Measurements from ENCODE around the gene HGFAC.

HGFAC gene

DNA sequence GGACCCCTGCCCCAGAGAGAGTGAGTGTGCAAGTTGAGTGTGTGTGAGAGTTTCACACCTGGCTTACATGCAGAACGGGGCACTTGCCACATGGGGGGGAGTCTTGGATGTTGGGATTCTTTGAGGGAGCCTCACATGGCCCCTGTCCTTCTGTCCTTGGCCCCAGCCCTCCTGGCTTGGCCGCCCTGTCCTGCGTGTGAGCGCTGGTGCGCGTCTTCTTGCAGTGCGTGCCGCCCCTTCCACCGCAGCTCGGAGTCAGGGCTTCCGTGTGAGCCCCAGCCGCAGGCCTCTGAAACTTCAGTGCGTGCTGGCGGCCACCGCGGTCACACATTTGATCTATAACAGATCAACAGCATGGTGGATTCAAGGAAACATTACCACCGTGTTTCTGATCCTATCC lies 30.1 kb upstream of the HGFAC start:
- DNase-seq = no peak

DNA sequence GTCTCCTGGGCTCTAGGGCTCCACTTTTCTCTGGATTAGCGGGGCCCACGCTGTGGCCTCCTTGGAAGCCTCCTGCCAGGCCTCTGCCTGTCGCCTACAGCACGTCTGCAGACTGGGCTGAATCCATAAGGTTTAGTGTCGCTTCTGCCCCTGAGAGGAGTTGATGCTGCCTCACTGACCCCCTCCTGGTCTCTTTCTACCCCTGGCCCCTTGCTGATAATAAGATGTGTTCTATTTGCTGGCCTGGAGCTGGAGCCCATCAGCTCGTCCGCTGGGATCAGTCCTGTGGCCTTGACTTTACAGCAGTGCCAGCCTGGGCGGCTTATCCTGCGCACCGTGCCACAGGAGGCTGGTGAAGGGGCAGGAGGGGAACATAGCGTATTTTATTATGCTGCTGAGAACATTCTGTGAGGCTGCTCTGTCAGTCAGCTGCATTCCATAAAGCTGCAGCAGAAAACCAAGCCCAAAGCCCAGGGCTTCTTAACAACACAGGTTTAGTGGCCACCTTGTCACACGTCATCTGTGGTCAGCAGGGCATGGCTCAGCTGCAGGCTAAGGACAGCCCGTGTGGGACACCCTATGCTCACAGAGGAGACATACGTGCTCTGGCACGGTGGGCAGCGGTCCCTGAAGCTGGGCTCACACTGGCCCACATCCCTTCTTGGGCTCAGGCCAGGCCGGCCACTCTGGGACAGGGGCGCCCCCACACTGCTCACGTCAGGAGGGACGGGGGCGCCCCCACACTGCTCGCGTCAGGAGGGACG lies 29.3 kb upstream of the HGFAC start:
- DNase-seq = no peak

DNA sequence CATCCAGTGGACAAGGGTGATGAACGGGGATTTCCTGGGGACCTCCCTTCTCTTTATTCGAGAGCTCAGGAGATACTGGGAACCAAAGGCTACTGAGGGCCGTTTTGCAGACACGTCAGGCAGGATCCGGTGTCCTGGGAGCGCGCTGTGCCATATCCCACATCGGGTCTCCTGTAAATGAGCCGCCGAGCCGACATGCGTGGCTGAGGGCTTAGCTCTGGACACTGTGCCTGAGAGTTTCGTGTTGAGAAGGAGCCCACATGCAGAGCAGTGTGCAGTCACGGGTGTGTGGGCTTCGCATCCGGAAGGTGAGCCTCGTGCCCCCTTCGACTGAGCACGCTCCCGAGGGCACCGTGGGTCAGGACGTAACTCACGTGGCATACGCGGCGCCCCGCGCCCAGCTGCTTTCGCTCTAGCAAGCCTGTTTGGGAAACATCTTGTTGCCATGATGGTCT lies 28.5 kb upstream of the HGFAC start:
- DNase-seq = no peak

DNA sequence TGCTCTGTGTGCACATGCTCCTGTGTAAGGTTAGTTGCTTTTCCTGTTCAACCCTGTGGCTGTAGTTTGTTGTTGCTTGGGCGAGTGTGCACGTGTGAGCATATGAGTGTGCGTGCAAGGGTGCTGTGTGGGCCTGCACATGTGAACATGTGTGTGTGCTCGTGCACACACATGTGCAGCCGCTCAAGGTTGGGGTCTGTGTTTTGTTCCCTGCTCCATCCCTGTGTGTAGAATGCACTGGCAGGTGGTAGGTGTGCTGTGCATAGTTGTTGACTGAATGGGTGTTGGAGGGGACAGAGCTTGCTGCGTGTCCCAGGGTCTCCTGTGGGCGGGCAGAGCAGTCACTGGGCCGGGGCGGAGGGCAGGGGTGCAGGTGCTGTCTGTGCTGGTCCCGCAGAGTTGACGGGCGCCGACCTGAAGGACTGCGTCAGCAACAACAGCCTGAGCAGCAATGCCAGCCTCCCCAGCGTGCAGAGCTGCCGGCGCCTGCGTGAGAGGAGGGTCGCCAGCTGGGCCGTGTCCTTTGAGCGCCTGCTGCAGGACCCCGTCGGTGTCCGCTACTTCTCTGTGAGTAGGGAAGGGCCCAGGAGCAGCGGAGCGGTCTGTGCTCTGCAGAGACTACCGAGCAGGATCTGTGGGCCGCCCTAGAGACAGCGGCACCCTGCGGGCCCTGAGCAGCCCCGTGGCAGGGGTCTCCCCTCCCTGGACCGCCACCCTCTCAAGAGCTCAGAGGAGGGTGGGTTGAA lies 27.9 kb upstream of the HGFAC start:
- DNase-seq = no peak

DNA sequence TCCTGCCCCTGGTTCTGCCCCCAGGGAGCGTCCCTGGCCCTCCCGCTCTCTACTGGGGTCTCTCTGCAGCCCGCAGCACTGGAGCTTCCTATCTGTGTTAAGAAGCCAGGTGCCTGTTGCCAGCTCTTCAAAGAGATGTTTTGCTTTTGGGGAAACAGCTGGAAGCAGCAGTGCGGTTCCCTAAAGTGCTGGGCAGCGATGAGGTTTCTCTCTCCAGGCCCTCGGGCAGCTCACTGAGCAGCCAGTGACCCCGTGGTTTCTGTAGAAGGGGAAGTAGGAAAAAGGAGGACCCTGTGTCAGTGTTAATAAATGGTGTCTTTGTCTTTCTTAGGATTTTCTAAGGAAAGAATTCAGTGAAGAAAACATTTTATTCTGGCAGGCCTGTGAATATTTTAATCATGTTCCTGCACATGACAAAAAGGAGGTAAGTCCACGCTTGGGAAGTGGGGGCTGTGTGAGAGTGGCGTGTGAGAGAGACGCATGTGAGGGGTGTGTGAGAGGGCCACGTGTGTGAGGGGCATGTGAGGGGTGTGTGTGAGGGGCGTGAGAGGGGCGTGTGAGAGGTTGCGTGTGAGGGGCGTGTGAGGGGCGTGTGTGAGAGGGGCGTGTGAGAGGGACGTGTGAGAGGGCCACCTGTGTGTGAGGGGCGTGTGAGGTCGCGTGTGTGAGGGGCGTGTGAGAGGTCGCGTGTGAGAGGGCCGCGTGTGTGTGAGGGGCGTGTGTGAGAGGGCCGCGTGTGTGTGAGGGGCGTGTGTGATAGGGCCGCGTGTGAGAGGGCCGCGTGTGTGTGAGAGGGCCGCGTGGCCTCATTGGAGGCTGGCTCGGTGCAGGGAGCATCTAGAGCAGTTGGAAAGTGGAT lies 27.1 kb upstream of the HGFAC start:
- DNase-seq = peak; percentile 31

DNA sequence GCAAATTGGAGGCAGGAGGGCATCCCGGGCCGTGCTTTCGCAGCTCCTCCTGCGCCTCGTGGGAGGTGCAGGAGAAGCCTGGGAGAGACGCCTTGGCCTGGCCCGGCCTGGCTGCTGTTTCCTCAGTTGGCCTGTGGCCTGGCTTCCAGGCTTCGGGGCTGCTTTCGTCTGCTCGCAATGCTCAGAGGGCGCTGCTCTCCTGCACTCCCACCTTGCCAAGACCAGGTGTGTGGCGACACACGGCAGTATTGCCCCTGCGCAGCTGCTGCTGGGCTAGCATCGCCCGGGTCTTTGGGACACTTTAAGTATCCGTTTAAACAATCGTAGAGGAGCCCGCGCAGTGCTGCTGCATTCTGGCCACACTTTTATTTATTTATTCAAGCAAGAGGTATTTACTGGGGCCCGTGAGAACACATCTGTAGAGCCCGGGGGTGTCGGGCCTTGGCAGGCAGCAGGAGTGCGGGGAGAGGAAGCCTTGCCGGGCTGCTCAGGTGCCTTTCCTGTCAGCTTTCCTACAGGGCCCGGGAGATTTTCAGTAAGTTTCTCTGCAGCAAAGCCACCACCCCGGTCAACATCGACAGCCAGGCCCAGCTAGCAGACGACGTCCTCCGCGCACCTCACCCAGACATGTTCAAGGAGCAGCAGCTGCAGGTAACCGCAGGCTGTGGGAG lies 26.2 kb upstream of the HGFAC start:
- DNase-seq = no peak

DNA sequence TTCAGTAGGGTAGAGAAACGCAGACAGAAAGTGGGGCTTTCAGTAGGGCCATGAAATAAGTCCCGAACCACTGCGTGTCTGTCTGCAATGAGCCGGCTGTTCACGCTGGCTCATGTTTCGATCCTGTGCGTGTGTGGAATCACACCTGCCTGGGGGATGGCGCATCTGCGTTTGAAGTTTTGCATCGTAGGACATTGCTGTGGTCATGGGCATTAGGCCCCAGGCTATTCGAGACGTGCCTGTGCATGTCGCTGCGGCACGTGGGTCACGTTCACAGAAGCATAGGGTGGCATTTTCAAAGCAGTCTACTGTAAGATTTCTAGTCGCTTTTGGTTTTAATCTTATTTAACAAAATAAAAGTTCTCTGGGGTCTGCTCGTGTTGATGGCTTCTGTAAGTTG lies 25.5 kb upstream of the HGFAC start:
- DNase-seq = no peak

DNA sequence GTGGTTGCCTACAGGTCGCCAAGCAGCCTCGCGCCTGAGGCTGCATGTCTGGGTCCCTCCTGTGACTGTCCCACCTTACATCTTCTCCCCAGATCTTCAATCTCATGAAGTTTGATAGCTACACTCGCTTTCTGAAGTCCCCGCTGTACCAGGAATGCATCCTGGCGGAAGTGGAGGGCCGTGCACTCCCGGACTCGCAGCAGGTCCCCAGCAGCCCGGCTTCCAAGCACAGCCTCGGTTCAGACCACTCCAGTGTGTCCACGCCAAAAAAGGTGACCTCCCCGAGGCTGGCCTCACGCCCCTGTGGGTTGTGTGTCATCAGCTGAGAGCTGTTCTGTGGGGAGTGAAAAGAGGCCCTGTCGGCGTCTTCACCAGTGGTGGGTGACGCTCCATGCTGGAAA lies 24.9 kb upstream of the HGFAC start:
- DNase-seq = no peak

DNA sequence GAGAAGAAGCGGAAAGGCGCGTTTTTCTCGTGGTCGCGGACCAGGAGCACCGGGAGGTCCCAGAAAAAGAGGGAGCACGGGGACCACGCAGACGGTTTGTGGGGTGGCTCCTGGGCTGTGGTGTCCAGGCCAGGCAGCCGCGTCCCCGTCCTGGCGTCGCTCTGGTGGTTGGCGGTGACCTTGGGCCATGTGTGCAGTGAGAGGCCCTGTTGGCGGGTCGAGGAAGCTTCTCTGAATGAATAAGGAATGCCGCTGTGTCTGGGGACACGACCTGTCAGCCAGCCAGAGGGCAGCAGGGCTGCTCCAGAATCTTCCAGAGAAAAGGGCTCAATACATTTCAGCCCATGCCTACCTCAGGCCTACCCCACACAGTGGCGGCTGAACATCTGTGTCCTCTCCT lies 24.3 kb upstream of the HGFAC start:
- no peak for DNase-seq

DNA sequence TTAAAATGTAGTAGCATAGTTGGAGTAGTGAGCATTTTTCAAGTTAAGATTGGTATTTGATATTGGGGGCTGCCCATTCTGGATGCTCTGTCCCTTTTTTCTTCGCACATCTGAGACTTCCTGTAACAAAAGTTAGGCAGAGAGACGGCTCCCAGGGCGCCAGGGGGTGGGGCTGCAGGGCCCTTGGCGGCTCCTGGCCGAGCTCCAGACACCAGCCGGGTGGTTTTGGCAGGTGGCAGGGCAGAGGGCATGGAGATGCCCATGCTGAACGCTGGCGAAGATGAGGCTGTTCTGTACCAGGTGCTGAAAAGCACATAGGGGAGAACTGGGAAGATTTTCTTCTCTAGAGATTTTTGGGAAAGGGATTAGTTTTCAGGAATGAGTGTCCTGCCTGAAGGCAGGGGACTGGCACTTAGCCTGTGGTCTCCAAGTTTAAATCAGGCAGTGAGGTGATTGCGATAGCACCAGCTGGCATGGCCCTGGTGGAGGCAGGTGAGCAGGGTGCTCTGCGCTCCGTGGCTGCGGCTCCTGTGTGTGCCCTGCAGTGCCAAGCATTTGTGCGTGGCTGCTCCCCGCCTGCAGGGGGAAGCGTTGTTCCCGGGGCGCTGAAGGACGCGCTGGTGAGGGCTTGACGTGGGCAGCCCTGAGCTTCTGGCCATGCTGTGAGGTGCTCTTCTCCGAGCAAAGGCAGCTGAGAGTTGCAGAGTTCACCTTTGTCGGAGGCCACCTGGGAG lies 23.6 kb upstream of the HGFAC start:
- no peak for DNase-seq

DNA sequence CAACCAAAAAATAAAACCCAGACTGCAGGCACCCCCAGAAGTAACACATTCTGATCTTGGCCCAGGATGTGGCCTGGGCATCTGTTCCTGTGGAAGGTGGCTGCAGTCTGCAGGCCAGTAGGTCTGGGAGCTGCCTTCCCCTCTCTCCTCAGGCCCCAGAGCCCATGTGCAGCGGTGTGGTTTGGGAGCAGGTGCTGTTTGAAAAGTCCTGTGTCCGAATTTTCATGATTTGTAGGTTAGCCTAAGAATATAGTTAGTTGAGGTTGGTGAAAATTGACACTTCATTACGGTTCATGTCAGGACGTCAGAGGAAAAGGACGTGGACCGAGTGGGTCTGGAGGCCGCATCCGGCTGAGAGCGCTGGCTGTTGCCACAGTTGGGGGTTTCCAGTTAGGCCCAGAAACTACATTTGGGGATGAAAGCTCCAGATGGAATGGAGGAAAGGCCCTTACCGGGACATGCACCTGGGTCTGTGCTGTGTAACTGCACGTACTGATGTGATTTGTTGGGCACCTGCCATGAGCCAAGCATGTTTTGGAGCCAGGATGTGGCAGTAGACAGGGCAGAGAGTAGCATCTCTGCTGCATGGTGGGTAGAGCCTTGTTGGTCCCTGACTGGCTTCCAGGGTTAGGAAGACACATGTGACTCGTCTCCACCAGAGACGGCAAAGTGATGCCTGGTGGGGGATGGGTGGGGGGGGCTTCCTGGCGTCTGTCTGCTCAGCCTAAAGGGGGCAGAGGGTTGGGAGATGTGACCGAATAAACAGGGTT lies 21.7 kb upstream of the HGFAC start:
- no peak for DNase-seq

DNA sequence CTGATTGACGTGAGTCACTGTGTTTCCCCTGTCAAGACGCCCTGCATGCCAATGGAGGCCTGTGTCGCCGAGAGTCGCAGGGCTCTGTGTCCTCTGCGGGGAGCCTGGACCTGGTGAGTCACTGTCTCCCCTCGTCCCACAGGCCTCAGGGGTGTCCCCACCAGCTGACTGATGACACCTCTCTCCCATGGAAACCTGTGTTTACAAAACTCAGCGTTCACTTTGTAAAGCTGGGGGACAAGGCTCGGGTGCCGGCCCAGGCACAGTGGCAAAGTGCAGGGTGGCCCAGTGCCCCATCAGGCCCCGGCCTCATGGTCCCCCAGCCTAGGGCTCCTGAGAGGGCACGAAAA lies 21.2 kb upstream of the HGFAC start:
- DNase-seq = no peak

DNA sequence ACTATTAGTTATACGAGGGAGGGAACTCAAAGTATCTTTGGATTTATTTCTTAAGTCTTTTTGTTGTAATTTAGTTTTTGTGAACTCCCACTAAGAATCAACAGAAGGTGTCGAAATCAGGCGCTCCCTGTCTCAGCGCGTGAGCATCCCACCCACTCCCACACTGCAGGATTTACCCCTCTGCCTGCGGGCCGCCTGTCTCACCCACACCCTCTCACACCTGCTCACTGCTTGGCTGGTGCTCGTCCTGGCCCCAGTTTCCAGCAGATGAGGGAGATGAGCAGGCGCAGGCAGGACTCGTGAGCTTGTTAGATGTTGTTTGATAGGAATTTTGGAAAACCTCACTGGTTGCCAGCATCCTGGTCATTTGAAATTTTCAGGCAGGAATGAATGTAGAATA lies 20.8 kb upstream of the HGFAC start:
- no peak for DNase-seq

DNA sequence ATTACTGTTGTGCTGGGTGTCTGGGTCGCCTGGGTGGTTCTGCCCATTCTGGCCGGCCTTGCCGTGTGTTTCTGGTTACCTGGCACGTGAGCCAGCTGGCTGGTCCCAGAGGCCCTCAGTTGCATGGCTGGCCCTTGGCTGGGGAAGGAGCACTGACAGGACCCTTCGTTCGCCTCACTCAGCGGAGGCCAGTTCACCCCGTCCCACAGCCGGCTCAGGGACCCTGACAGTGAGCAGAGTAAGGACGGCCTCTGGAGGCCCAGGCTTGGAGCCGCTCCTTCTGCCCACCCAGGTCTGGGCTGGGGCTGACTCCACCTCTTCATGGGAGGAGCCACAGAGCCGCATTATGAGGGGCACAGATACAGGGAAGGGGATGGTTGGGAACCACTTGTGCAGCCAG lies 20.3 kb upstream of the HGFAC start:
- no peak for DNase-seq

DNA sequence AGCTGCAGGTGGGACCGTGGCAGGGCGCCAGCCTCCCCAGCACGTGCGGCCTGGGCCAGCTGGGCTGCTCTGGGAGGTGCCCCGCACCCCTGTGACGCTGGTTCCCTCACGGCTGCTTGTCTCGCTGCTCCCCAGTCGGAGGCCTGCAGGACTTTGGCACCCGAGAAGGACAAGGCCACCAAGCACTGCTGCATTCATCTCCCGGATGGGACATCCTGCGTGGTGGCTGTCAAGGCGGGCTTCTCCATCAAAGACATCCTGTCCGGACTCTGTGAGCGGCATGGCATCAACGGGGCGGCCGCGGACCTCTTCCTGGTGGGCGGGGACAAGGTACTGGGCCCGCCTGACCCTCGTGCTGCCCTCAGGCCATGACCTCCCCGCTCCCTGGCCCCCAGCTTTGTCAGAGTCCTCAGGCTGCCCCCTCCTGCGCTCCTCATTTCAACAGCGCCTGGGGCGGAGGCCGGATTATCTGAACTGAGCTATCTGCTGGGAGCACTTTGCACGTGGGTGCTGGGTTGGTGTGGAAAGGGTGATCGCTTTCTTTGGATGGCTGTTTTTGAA lies 19.4 kb upstream of the HGFAC start:
- DNase-seq = no peak

DNA sequence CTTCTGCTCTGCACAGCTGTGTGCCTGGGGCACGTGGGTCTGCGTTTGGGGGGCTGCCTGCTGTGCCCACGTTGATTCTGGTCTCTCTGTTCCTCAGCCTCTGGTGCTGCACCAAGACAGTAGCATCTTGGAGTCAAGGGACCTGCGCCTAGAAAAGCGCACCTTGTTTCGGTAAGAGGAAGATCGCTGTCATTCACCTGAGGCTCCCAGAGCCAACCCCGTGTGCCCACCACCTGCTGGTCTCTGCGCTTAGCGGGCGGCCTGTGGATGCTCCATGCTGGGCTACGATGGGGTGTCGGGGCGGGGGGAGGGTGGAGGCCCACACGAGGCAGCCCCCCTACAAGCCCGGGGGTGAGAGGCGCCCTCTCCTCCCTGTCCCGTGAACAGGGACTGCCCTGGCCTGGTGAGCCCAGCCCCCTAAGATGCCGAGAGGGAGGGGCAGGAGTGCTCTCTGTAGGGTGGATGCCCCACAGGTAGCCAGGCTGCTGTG lies 18.9 kb upstream of the HGFAC start:
- no peak for DNase-seq

DNA sequence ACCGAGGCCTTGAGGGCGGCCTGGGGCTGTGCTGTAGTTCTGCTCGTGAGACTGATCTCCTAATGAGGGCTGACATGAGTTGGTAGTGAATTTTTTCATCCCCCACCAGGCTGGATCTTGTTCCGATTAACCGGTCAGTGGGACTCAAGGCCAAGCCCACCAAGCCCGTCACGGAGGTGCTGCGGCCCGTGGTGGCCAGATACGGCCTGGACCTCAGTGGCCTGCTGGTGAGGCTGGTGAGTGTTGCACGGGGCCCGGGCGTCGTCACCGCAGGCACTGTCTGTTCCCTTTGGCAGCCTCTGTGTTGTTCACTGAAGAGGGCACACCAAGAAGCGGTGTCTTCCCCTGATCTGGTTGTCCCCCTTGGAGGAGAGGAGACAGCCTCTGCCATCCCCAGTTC lies 18.4 kb upstream of the HGFAC start:
- no peak for DNase-seq

DNA sequence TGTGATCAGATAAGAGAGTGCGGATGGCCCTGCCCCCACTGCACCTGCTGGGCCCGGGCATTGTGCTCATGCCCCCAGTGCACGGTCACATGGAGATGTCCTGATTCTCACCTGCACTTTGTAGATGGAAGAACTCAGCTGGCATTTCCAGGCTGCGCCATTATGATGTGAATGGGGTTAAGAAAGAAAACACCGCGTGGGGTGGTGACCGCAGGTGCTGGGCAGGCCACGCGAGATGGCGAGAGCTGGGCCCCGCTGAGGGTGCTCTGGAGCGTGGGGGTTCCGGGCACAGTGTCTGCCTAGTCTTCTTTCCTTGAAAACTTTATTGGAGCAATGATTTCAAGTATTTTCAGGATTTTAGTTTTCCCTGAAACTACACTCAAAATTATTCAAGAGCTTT lies 17.8 kb upstream of the HGFAC start:
- no peak for DNase-seq

DNA sequence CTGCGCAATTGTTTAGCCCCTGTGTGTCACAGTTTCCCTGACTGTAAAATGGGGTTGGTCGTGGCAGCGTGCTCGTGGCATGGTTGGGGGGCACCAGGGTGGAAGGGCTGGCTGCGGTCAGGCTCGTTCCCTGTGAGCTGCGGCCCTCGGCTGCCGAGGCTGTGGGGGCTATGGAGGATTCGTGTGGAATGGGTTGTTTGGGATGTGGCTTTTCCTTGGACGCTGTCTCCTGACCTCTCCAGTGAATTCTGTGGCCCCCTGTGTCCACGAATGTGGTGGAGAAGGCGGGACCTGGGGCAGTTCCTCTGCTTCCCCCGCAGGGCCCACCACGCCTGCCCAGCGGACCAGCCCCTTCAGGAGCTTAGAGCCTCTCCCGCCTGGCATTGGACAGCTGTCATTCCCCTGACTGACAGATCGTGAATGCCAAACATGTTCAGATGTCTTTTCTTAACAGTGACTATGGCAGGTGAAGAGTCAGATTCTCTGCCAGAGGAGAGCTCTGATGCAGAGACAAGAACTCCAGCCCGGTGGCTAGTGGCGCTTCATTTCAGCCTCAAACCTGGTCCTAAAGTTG lies 17.2 kb upstream of the HGFAC start:
- no peak for DNase-seq

DNA sequence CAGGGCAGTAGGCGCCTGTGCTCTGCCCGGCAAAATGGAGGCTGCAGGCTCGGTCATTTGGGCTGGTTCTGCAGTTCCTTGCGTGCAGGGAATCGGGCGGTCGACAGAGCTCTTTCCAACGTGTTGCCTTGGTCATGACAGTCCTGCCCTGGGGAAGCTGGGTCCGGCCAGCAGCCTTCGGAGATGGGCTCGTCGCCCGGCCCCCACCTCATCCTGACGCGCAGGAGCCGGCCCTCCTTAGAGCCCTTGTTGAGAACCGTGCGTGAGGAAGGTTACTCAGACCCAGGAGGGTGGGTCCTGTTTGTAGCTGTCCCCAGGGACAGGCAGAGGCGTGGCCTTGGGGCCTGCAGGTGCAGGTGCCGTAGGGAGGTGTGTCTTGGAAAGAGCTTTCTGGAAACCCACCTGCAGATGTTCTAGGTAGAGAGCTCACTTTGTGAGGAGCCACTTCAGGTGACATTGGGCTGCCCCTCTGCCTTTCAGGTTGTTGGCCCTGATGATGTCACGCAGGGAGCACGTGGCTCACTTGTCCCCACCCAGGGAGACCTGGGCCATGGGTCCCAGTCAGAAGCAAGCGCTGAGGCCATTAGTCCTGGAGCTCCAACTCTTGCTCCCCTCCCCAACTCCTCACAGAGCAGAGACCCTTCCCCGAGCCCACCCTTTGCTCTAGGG lies 15.2 kb upstream of the HGFAC start:
- DNase-seq = no peak
